A172 (cell line): ENCODE measurements around the gene SELENOK. TPM values are rescaled to one million over a fixed set of nuclear protein-coding genes. Genes with fewer than 3 reads are reported as not detected.
"Not testable (repeated sequence)": the region's sequence is repeated elsewhere in the genome, so short reads cannot be mapped to it uniquely, and the experiment has no call there.

Experiments used
- DNase-seq: peaks from one replicate; pipeline ENCODE4 v3.0.0-alpha.2; 2015; ENCODE audit warnings: low spot score
- total RNA-seq: library from RNA; depleted of rRNA; stranded (reverse); fragments of >200 nt; shearing (Covaris generic); gene quantifications from 2 replicates; pipeline ENCODE4 v1.2.3, GENCODE V29; 2014; rRNA removed

SELENOK gene
- total RNA-seq = 40.9 and 52.5 TPM in 2 replicates

GRCh38 chr3:53891497-53892285, at the start of gene SELENOK:
SELENOK (minus strand) TSS chr3:53891859.
- DNase-seq = peak; percentile 98

GRCh38 chr3:53941184-53941583, 49.5 kb upstream of the SELENOK start:
- peak; percentile 79 for DNase-seq

- DNase-seq = no peak
These were observed 49.0 kb upstream of the SELENOK start for GRCh38 chr3:53940623-53941022.

- no peak for DNase-seq
These were observed 48.2 kb upstream of the SELENOK start for GRCh38 chr3:53939813-53940212.

GRCh38 chr3:53939086-53939582, 47.5 kb upstream of the SELENOK start:
- DNase-seq = no peak

- peak; percentile 59 for DNase-seq
These were observed 47.0 kb upstream of the SELENOK start for GRCh38 chr3:53938645-53939044.

GRCh38 chr3:53936347-53936746, 44.7 kb upstream of the SELENOK start:
- DNase-seq = no peak

- DNase-seq = no peak
These were observed 43.7 kb upstream of the SELENOK start for GRCh38 chr3:53935283-53935901.

- not testable (repeated sequence) for DNase-seq
These were observed 35.7 kb upstream of the SELENOK start for GRCh38 chr3:53927208-53927872.

GRCh38 chr3:53921296-53921695, 29.6 kb upstream of the SELENOK start:
- DNase-seq = no peak

GRCh38 chr3:53919741-53920140, 28.1 kb upstream of the SELENOK start:
- no peak for DNase-seq

GRCh38 chr3:53913401-53913800, 21.7 kb upstream of the SELENOK start:
- DNase-seq = no peak

- DNase-seq = no peak
These were observed 11.1 kb upstream of the SELENOK start for GRCh38 chr3:53902711-53903110.

- DNase-seq = no peak
These were observed 10.4 kb upstream of the SELENOK start for GRCh38 chr3:53902067-53902466.

GRCh38 chr3:53900666-53901331, 9.1 kb upstream of the SELENOK start:
- no peak for DNase-seq

- DNase-seq = no peak
These were observed 8.1 kb upstream of the SELENOK start for GRCh38 chr3:53899750-53900149.

GRCh38 chr3:53892286-53892637, 603 bp upstream of the SELENOK start:
- DNase-seq = peak; percentile 17

GRCh38 chr3:53890726-53891475, 758 bp downstream of the SELENOK start:
- DNase-seq = peak; percentile 35

GRCh38 chr3:53888232-53888631, 3.4 kb downstream of the SELENOK start:
- DNase-seq = no peak

GRCh38 chr3:53887446-53887845, 4.2 kb downstream of the SELENOK start:
- no peak for DNase-seq

GRCh38 chr3:53885239-53885638, 6.4 kb downstream of the SELENOK start:
- no peak for DNase-seq
